Stomach (tissue), 9 donors: ENCODE data around the gene ETDA. TPM values are rescaled to one million over a fixed set of nuclear protein-coding genes. Genes with fewer than 3 reads are reported as not detected.

ENCODE experiments used
- DNase-seq, 2 donors: peaks; one replicate each; pipeline versions ENCODE4 v3.0.0 to v3.0.0-alpha.2; 2013 to 2019
- H3K27ac ChIP-seq, 5 donors: fragments of 200-600 bp in 4 of 5; sonication (generic) in 4 of 5; one replicate each; pipeline ENCODE4 v1.5.1; 2013 to 2019; ENCODE audit warnings: mild to moderate bottlenecking in 1 of 5, moderate library complexity in 1 of 5
- H3K27me3 ChIP-seq, 3 donors: fragments of 200-600 bp; sonication (generic); one replicate each; pipeline ENCODE4 v1.5.1; 2017 to 2019; ENCODE audit warnings: mixed run types in 1 of 3
- H3K36me3 ChIP-seq, 4 donors: fragments of 200-600 bp; sonication (generic); 1 replicate in 3 of 4; 2 replicates in 1 of 4; pipeline ENCODE4 v1.5.1; 2016 to 2019
- H3K4me1 ChIP-seq, 4 donors: fragments of 200-600 bp; sonication (generic); one replicate each; pipeline ENCODE4 v1.5.1; 2016 to 2019
- H3K4me3 ChIP-seq, 4 donors: fragments of 200-600 bp; sonication (generic) in 3 of 4; one replicate each; pipeline ENCODE4 v1.5.1; 2016 to 2019; ENCODE audit warnings: mild to moderate bottlenecking in 1 of 4
- H3K9me3 ChIP-seq, 4 donors: fragments of 200-600 bp; sonication (generic); one replicate each; pipeline ENCODE4 v1.5.1; 2016 to 2019
- CTCF ChIP-seq, 7 experiments: fragments of 450-650 bp in 4 of 7; fragments of 200-600 bp in 3 of 7; sonication (generic) in 3 of 7; IDR thresholded peaks; one replicate each; pipeline ENCODE4 v1.5.1; 2016 to 2019; ENCODE audit warnings: antibody characterized with exemption in 7 of 7, control low read depth in 2 of 7, mild to moderate bottlenecking in 1 of 7
- EP300 ChIP-seq: sonication (generic); formaldehyde crosslinking; IDR thresholded peaks from one replicate; pipeline ENCODE4 v1.6.1; 2017; ENCODE audit warnings: antibody characterized with exemption
- POLR2A ChIP-seq, 4 donors: fragments of 450-650 bp; IDR thresholded peaks; one replicate each; pipeline ENCODE4 v1.6.1; 2016; ENCODE audit warnings: antibody characterized with exemption in 4 of 4, control low read depth in 2 of 4, mild to moderate bottlenecking in 1 of 4, moderate library complexity in 1 of 4
- POLR2AphosphoS5 ChIP-seq, 3 donors: sonication (generic); formaldehyde crosslinking; IDR thresholded peaks; one replicate each; pipeline ENCODE4 v1.6.1; 2016; ENCODE audit warnings: antibody characterized with exemption in 3 of 3
- WGBS, 5 donors: extraction: QIAGEN DNeasy Blood & Tissue Kit in 3 of 5; methylation state at CpG; one replicate each; pipeline versions ENCODE4 v1.1.5 to v1.1.7; 2013 to 2018; 5-methylcytosine and 5-hydroxymethylcytosine counted together
- intact Hi-C: fragments of 100-400 bp; cut with DNase I; formaldehyde crosslinking; loops from one replicate; pipeline ENCODE4 v1.15.1; 2023; ENCODE audit warnings: low total_unique reads
- polyA plus RNA-seq, 3 donors: library from polyadenylated mRNA; stranded (reverse); fragments of 200-250 nt; gene quantifications; one replicate each; pipeline ENCODE4 v1.2.3, GENCODE V29; 2013
- total RNA-seq, 5 donors: library from RNA; depleted of rRNA; stranded (reverse); fragments of >200 nt; gene quantifications; one replicate each; pipeline versions ENCODE4 v1.1.0 to v1.2.3, GENCODE V29; 2014 to 2016
- donor health status: healthy with polysubstance abuse.
- donor health status: Bipolar disorder and iron deficiency.
- donor health status: healthy.

Gene ETDA
- total and polyA plus RNA-seq, 8 donors: not detected

GRCh38 chrX:135275973-135276372, 24.1 kb downstream of the ETDA start:
- Histone ChIP-seq H3K4me3 (no peak overlapping the region), H3K4me1 (no peaks in the 10 kb centered on the region), H3K27me3 (no peaks in the 10 kb centered on the region), H3K27ac (no peak overlapping the region), H3K36me3 (no peaks in the 10 kb centered on the region), H3K9me3 (peaks cover 0 to 57% (median 53%) of the 10 kb centered on the region in 4 donors)
- no peak for DNase-seq
- no peak for TF ChIP-seq POLR2AphosphoS5 (IDR thresholded peaks at IDR 0.05)
- no peak for TF ChIP-seq CTCF (IDR thresholded peaks at IDR 0.05)
- no peak for TF ChIP-seq POLR2A (IDR thresholded peaks at IDR 0.05)
- TF ChIP-seq EP300: no peak
- intact Hi-C loops: no loop called here

GRCh38 chrX:135287266-135287823, 35.5 kb downstream of the ETDA start:
- DNase-seq: no peak
- TF ChIP-seq POLR2AphosphoS5 (IDR thresholded peaks at IDR 0.05) (no peak), CTCF (IDR thresholded peaks at IDR 0.05) (no peak), EP300 (no peak), POLR2A (IDR thresholded peaks at IDR 0.05) (no peak)
- no peak overlapping the region for H3K27ac ChIP-seq
- peaks cover 0 to 39% (median 16%) of the 10 kb centered on the region in 4 donors for H3K36me3 ChIP-seq
- no peak overlapping the region for H3K4me3 ChIP-seq
- no peaks in the 10 kb centered on the region for H3K4me1 ChIP-seq
- peaks cover 0 to 3% (median 0%) of the 10 kb centered on the region in 3 donors for H3K27me3 ChIP-seq
- WGBS, 5 donors: 86 to 100% (median 94%) methylated on average over 2 of the region's 2 CpGs
- intact Hi-C loops: no loop called here
- peaks cover 12 to 78% (median 72%) of the 10 kb centered on the region in 4 donors for H3K9me3 ChIP-seq

- 27 to 43% (median 39%) methylated on average over 17 to 26 of the region's 26 CpGs for WGBS, 5 donors
- TF ChIP-seq CTCF (IDR thresholded peaks at IDR 0.05): no peak
- TF ChIP-seq POLR2AphosphoS5 (IDR thresholded peaks at IDR 0.05): no peak
- H3K4me1 ChIP-seq: no peaks in the 10 kb centered on the region
- intact Hi-C loops: no loop called here
- DNase-seq: peak in 1 of 2 donors; percentile 79
- H3K27ac ChIP-seq: no peak overlapping the region
- H3K4me3 ChIP-seq: peak overlapping the region; percentile 15 to 30 (median 22)
- H3K9me3 ChIP-seq: peaks cover 0 to 14% (median 9%) of the 10 kb centered on the region in 4 donors
- peaks cover 0 to 9% (median 4%) of the 10 kb centered on the region in 4 donors for H3K36me3 ChIP-seq
- H3K27me3 ChIP-seq: no peaks in the 10 kb centered on the region
Observed at GRCh38 chrX:135295238-135295943, 43.5 kb downstream of the ETDA start.

GRCh38 chrX:135295944-135296305, 44.1 kb downstream of the ETDA start:
- TF ChIP-seq POLR2A (IDR thresholded peaks at IDR 0.05) (no peak), POLR2AphosphoS5 (IDR thresholded peaks at IDR 0.05) (no peak), EP300 (no peak), CTCF (IDR thresholded peaks at IDR 0.05) (no peak)
- Histone ChIP-seq H3K9me3 (peaks cover 0 to 11% (median 9%) of the 10 kb centered on the region in 4 donors), H3K4me1 (no peaks in the 10 kb centered on the region), H3K27ac (no peak overlapping the region), H3K36me3 (peaks cover 0 to 9% (median 4%) of the 10 kb centered on the region in 4 donors), H3K27me3 (no peaks in the 10 kb centered on the region), H3K4me3 (peak overlapping the region; percentile 15 to 30 (median 22))
- DNase-seq: no peak
- intact Hi-C loops: no loop called here
- WGBS, 5 donors: 17 to 80% (median 24%) methylated on average over 3 to 10 of the region's 10 CpGs
